Myocyte (in vitro differentiated cells): ENCODE measurements around the gene SMIM23. TPM values are rescaled to one million over a fixed set of nuclear protein-coding genes. Genes with fewer than 3 reads are reported as not detected.

Experiments used
- DNase-seq: peaks from one replicate; pipeline ENCODE4 v3.0.0-alpha.2; 2012; ENCODE audit warnings: low read depth
- total RNA-seq: library from RNA; depleted of rRNA; stranded (reverse); fragments of >200 nt; gene quantifications from 2 replicates; pipeline ENCODE4 v1.2.3, GENCODE V29; 2014

Gene SMIM23
- total RNA-seq, 1 donor from 2014 or later, result not detected

DNA sequence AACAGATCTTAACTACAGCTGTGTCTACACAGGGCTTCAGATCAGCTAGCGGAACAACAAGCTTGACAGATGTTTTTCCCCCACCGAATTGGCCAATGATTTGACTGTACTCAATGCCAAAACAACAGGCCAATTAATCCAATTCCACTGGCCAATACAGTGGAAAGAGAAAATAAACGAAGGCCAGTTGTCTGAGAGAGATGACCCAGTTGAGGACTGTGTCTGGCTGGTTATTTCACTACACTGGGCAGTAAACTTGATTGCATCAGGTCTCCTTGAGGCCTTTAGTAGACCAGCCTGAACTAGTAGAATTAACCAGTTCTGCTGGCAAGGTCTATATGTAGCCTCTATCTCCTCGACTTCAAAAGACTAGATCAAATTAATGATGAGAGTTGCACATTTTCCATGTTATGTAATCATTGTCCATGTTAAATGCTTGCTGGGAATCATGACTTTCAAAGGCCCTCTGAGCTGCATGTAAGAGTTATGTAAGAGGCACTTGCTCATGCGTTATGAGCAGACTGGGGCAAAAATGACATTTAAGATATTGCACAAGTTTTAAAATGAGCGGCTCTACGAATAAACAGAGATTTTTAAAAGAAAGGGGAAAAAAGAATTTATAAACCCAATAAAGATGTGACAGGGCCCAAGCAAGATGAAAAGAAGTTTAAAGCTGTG is 28.3 kb downstream of the SMIM23 start:
- DNase-seq, result no peak

DNA sequence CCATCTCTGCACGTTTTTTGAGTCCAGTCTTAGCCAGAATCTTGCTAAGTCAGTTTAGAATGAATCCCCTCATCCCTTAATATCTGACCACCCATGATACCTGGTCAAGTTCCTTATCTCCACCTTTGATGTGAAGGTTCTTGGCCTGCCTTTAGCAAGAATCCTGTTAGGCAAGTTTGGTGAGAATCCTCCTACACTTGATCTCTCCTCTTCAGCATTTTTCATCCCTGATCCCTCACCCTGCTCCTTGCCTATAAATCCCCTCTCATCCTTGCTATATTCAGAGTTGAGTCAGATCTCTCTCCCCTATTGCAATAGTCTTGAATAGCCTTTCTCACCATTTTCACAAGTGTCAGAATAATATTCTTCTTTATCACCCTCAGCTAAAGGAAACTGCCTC is 31.0 kb downstream of the SMIM23 start:
- DNase-seq, result no peak

DNA sequence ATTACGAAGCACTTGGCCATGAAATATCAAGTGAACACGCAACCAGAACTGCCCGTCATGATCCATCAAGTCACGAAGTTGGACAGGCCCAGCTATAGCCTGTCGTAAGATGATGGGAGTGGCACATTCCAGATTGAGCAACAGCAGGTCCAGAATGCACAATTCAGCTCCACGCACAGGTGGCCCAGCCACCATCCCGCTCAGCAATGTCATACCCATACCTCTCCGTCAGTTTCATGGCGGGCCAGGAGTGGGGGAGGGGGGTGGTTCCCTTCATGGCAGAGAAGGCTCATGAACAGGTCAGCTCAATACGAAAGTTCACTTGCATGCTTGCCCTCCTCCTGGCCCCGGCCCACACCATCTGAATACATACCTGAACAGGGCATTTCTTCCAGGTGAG is 34.9 kb downstream of the SMIM23 start:
- no peak for DNase-seq

DNA sequence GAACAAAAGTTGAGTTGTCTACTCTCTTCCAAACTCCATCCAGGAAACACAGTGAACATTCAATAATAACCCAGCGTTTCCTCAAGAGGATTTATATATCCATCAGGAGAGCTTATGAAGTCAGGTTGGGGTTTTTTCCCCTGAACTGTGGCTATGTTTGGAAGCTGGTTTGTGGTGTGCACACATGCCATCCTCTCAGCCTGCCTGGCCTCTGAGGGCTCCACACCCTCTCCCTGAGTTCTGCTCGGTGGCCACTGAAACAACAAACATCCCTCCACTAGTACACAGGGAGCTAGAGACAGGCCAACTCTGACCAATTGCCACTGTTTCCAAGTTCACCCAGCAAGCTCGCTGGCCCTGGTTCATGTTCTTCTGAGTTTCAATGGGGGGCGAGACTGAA is 35.7 kb downstream of the SMIM23 start:
- peak; percentile 11 for DNase-seq

DNA sequence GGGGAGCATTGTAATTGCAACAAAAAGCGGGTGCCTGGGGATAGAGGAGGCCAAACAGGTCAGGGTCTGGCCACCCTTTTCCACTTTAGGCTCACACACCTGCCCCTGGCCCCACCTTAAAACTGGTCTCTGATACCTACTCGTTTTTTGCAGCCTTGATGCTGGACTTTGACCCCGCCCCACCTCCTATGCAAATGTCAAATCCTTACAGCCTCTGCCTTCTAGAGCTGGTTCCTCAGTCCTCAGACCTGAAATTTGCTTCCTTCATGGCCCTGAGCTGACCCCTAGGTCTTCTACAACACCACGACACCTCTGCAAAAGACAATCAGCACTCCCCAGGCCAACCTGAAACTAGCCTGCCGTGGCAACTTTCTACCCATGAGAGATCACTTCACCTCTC is 37.7 kb downstream of the SMIM23 start:
- no peak for DNase-seq

GRCh38 chr5:171825051-171825450 is 39.4 kb downstream of the SMIM23 start:
- no peak for DNase-seq

GRCh38 chr5:171826132-171826531 is 40.5 kb downstream of the SMIM23 start:
- no peak for DNase-seq

GRCh38 chr5:171827162-171827561 is 41.5 kb downstream of the SMIM23 start:
- no peak for DNase-seq

GRCh38 chr5:171830686-171831085 is 45.1 kb downstream of the SMIM23 start:
- no peak for DNase-seq

DNA sequence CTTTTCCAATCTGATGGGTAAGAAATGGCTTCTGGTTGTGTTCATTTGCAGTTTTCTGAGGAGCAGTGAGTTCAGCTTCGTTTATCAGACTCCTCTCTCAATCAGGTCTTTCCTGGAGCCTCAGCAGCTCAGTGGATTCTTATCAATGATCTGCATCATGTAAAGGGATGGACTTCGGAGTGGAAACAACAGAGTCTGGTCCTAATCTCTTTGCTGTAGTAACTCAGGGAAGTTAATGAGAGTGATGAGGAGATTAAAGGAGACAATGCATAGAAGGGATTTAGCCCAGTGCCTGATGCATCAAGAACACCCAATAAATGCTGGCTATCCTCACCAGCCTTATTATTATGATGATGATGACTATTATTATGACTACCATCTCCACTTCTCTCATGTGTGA is 47.2 kb downstream of the SMIM23 start:
- DNase-seq, result no peak

GRCh38 chr5:171834461-171834860 is 48.8 kb downstream of the SMIM23 start:
- no peak for DNase-seq

GRCh38 chr5:171835066-171835465 is 49.4 kb downstream of the SMIM23 start:
- DNase-seq, result no peak

DNA sequence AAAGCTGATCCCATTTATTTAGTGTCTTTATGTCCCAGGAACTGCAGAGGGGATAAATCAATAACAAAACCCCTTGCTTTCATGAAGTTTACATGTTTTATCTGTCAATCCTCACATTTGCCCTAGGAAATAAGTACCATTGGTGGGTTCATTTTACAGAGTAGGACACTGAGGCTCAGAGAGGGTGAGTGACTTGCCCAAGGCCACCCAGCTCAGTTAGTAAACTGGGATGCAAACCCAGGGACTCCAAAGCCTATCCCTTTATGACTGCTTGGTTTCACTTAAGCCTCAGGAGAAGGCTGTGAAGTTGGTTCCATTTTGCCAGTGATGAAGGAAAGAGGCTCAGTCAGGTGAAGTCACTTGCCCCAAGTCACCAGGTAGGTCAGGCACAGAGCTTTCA is 51.9 kb downstream of the SMIM23 start:
- no peak for DNase-seq

DNA sequence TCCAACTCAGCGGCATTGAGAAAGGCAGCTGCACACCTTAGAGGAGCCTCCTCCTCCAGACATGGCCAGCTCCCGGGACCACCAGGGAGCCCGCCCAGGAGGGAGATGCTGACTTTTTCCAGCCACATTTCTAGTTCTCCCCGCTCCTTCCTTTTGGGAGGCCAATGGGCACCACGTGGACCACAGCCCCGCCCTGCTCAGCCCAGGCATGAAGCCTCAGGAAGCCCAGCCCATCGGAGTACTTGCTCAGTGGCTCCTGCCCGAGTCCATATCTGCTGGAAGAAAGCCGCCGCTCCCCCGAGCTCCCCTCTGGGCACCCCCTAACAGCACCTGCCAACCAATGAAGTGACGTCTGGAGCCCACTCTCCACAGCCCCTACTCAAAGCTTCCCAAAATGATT is 52.4 kb downstream of the SMIM23 start:
- DNase-seq, result no peak

DNA sequence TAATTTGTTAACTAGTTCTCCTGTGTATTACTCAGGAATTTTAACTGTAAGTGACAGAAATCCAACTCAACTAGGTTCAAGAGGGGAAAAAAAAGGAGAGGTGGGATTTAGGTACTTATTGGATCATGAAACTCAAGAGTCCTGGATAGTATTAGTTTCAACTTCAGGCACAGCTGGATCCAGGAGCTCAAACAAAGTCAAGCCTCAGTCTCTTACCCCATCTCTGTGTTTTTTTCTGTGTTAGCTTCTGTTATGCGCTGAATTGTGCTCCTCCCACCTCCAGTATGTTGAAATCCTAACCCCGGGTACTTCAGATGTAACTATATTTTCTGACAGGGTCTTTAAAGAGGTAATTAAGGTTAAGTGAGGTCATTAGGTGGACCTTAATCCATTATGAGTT is 53.5 kb downstream of the SMIM23 start:
- no peak for DNase-seq

DNA sequence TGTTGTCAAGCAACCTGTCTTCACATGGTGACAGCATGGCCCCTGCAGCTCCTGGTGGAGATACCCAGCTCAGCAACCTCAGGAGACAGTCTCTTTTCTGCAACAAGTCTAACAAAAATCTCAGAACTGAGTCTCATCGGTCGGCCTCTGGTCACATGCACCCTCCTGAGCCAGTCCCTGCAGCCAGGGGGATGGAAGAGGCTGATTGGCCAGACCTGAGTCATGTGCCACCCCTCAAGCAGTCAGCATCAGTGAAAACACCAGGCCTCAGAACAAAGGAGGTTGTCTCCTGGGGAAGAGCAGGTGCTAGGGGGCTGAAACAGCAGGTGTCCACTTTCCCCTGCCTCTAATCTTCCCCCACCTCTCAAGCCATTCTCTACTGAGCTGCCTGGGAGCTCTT is 54.4 kb downstream of the SMIM23 start:
- no peak for DNase-seq

Other genes starting within 250 kb of the SMIM23 start
- gene FBXW11, start 220.8 kb downstream of the SMIM23 start, total RNA-seq, result 102 and 122 TPM in 2 replicates